DMS53 treated with DMSO at 0.1 percent for 48 hours (cell line): ENCODE data around the gene IMPG1.

ENCODE experiments used
- DNase-seq: peaks from one replicate; lab custom pipeline; 2025; ENCODE audit not compliant: unreplicated experiment; lab: John Stamatoyannopoulos, UW

The IMPG1 gene

GRCh38 chr6:76072562-76072961, at the start of gene IMPG1:
TSS of gene IMPG1 (minus strand) at chr6:76072662. CDS start at chr6:76072488, 174 bp downstream.
- no peak for DNase-seq

DNA sequence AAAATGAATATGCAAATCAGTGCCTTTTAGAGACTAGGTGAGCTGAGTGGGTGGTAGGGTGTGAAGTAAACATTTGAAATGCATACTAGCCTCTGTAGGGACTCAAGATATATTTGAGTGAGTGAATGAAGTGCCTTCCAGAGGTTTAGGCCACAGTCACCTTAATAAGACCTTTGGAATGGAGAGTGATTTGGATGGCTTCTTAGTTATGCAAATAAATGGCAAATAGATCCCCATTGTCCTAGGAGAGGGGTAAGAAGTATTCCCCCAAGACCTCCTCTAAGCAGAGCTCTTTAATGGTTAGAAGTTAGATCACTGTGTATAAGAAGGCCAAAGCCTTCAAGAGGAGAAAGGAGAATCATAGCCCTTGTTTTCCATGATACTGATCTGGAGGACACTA, 47.8 kb upstream of the IMPG1 start:
- DNase-seq, result no peak

DNA sequence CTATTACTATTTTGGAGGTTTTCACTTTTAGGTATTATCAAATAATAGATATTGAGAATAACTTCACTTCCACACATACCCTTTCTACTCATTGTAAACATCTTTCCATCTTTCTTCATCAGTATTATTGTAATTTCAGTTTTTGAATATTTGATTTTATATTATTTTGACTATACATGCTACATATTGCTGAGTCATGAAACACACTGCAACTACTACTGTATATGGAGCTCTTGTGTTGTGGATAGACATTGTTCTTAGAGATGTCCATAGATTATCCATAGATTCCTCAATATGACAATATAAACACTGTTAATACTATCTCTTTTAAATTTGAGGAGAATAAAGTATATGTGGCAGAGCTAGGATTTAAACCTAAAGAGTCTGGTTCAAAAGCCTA, 819 bp upstream of the IMPG1 start:
- no peak for DNase-seq

- no peak for DNase-seq
These were observed 15.0 kb downstream of the IMPG1 start for GRCh38 chr6:76057469-76057868.

- no peak for DNase-seq
These were observed 20.1 kb downstream of the IMPG1 start for GRCh38 chr6:76052314-76052713.

DNA sequence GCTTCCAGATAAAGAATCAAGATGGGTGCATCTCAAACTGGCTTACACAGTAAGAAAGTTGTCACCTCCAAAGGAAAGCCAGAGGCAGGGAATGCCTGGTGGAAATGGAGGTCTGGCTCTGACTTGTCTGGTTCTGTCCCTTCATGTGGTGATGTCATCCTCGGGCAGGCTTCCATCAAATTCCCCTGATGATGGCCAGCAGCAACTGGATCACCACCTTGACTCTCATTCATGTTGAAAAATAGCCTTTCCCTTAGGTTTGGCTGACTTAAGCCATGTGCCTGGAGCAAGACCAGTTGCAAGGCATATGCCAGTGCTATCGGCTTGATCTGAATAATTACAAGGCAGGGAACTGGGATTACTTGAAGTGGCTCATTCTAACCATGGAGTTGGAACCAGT, 28.8 kb downstream of the IMPG1 start:
- no peak for DNase-seq

- no peak for DNase-seq
These were observed 36.7 kb downstream of the IMPG1 start for GRCh38 chr6:76035713-76036112.

- no peak for DNase-seq
These were observed 46.4 kb downstream of the IMPG1 start for GRCh38 chr6:76026101-76026500.

GRCh38 chr6:76014626-76015530, 57.6 kb downstream of the IMPG1 start:
- no peak for DNase-seq

DNA sequence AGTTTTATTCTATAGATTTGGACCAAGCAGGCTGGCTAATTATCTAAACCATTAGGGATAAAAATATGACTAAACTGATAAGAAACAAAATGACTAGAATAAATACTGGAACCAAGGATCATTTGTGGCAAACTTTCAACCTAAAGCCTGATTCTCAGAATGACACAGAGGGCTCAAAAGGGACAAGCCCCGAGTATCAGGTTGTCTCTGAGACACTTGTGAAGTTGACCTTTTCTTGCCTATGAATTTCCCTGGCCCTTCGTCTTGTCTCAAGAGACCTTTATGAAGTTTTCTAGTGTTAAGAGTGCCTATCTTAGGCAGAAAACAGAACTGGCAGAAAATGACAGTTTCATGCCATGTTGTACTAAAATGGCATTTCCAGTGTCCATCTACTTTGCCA, 68.3 kb downstream of the IMPG1 start:
- DNase-seq, result no peak

GRCh38 chr6:76003686-76004085, 68.8 kb downstream of the IMPG1 start:
- no peak for DNase-seq

- no peak for DNase-seq
These were observed 69.3 kb downstream of the IMPG1 start for GRCh38 chr6:76003113-76003512.

GRCh38 chr6:76000629-76001028, 71.8 kb downstream of the IMPG1 start:
- no peak for DNase-seq

DNA sequence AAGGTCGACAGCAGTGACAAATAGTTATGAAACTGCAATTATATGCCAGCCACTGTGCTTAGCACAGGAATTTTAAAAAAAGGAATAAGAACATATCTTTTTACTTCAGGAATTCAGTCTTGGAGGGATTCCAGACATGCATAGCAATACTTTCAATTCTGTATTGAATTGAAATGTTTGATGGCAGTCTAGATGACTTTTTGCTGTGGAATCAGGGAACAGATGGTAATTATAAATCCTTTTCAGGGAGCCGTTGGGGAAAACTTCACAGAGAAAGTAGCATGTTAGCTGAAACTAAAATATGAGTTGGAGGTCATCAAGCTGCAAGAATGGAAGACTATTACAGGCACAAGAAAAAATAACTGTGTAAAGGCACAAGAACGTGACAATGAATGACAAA, 74.8 kb downstream of the IMPG1 start:
- no peak for DNase-seq

- DNase-seq, result no peak
These were observed 79.0 kb downstream of the IMPG1 start for GRCh38 chr6:75993236-75994162.

DNA sequence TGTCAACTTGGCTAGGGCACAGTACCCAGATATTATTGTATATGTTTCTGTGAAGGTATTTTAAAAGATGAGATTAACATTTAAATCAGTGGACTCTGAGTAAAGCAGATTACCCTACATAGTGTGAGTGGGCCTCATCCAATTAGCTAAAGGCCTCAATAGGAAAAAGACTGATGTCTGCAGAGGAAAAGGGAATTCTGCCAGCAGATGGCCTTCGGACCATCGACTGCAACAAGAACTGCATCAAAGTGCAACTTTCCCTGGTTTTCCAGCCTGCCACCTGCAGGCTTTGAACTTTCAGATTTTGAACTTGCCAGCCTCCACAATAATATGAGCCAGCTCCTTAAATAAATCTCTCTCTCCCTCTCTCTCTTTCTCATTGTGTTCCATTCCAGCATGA, 80.5 kb downstream of the IMPG1 start:
- no peak for DNase-seq

GRCh38 chr6:75986935-75987334, 85.5 kb downstream of the IMPG1 start:
- DNase-seq, result no peak

GRCh38 chr6:75975904-75976303, 96.6 kb downstream of the IMPG1 start:
- DNase-seq, result no peak

DNA sequence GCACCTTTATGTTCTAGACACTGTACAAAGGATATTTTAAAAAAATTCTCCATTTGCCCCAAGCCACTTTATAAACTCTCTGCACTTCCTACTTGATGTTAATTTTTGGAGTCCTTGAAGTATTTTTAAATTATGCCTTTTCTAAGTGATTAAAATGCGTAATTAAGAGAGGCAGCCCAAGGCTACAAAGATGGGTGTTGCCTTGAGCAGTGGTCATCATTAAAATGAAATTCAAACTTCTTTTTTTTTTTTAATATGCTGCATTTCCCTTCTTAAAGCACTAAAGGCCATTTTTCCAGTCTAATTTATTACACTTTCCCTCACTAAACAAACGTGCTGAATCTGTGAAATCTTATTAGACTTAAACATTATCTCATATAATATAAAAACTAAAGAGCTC, 102.4 kb downstream of the IMPG1 start:
- no peak for DNase-seq

DNA sequence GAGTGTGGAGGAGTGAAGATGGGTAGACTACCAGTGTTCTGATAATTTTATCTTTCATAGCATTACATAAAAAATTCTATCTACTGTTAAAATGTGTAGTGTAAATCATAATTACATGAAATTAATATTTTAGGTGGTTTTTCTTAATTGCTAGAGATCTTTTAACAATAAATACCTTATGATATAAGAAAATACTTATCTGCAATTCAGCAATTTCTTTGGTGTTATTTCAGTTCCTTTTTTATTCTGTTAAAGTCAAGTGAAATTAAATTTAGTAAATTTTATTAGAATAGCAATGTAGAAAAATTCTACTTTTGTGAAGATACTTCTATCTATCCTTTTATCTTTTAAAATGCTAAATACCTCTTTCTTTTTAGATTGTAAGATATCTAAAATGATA, 104.3 kb downstream of the IMPG1 start:
- no peak for DNase-seq

- DNase-seq, result no peak
These were observed 108.9 kb downstream of the IMPG1 start for GRCh38 chr6:75963569-75963968.

- DNase-seq, result no peak
These were observed 120.3 kb downstream of the IMPG1 start for GRCh38 chr6:75952128-75952527.
